Brain microvascular endothelial cell (primary cell): ENCODE measurements around the gene ZNF84.

ENCODE experiments used
- DNase-seq: peaks from one replicate; pipeline ENCODE4 v3.0.0-alpha.2; 2020
- H3K27ac ChIP-seq: fragments of 250-450 bp; sonication (Bioruptor Pico); 2 replicates; pipeline ENCODE4 v1.5.1; 2020; ENCODE audit warnings: mild to moderate bottlenecking, moderate library complexity
- H3K27me3 ChIP-seq: fragments of 250-450 bp; sonication (Bioruptor Pico); replicated peaks from 2 replicates; pipeline ENCODE4 v1.5.1; 2020; ENCODE audit warnings: mild to moderate bottlenecking
- H3K36me3 ChIP-seq: fragments of 250-450 bp; sonication (Bioruptor Pico); replicated peaks from 2 replicates; pipeline ENCODE4 v1.5.1; 2020; ENCODE audit warnings: mild to moderate bottlenecking
- H3K4me3 ChIP-seq: 2 replicates; pipeline ENCODE4 v1.5.1; 2011; ENCODE audit warnings: low read depth, mild to moderate bottlenecking, control low read depth, low read length, moderate library complexity
- CTCF ChIP-seq: IDR thresholded peaks from 2 replicates; pipeline ENCODE4 v1.5.1; 2011; ENCODE audit warnings: low read depth, mild to moderate bottlenecking, moderate library complexity, low read length, control low read depth, inconsistent platforms; ENCODE audit errors: missing control alignments
- in situ Hi-C: cut with HindIII; loops from 2 replicates; pipeline ENCODE4 v1.10.0; 2017; ENCODE audit warnings: low sequenced_read_pairs, low pct_ligation_motif_present

Gene ZNF84

GRCh38 chr12:133083345-133083744 lies 46.0 kb downstream of the ZNF84 start:
- in situ Hi-C loops, result no loop called here
- DNase-seq, result no peak
- H3K27ac ChIP-seq, result no peak overlapping the region
- TF ChIP-seq CTCF, result no peak
- peaks cover 55% of the 10 kb centered on the region for H3K36me3 ChIP-seq
- H3K27me3 ChIP-seq, result no peaks in the 10 kb centered on the region
- no peak overlapping the region for H3K4me3 ChIP-seq

GRCh38 chr12:133105620-133106019 lies 68.3 kb downstream of the ZNF84 start:
- DNase-seq, result no peak
- Histone ChIP-seq H3K4me3 (no peak overlapping the region), H3K27me3 (no peaks in the 10 kb centered on the region), H3K36me3 (peaks cover 53% of the 10 kb centered on the region), H3K27ac (no peak overlapping the region)
- in situ Hi-C loops, result no loop called here
- TF ChIP-seq CTCF, result no peak

GRCh38 chr12:133106253-133106652 lies 68.9 kb downstream of the ZNF84 start:
- no peak for TF ChIP-seq CTCF
- in situ Hi-C loops, result no loop called here
- Histone ChIP-seq H3K27me3 (no peaks in the 10 kb centered on the region), H3K27ac (no peak overlapping the region), H3K36me3 (peaks cover 49% of the 10 kb centered on the region), H3K4me3 (no peak overlapping the region)
- no peak for DNase-seq

DNA sequence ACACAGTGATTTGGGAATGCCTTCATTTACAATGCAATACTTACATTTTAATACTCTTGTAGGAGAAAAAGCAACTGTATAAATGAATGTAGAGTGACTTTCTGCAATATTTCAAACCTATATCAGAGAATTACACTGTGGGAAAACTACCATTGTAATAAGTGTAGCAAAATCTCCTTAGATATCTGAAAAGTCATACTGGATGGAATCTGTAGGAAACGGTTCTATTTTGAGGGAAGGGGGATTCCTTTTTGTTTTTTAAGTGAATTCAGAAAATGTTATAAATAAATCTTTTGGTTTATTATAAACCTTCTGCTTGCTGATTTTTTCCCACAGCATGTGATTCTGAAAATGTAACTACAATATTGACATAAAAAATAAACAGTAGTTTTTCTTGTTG lies 69.8 kb downstream of the ZNF84 start:
- Histone ChIP-seq H3K27ac (no peak overlapping the region), H3K36me3 (peaks cover 41% of the 10 kb centered on the region), H3K4me3 (no peak overlapping the region), H3K27me3 (no peaks in the 10 kb centered on the region)
- no peak for DNase-seq
- no peak for TF ChIP-seq CTCF
- in situ Hi-C loops, result no loop called here

DNA sequence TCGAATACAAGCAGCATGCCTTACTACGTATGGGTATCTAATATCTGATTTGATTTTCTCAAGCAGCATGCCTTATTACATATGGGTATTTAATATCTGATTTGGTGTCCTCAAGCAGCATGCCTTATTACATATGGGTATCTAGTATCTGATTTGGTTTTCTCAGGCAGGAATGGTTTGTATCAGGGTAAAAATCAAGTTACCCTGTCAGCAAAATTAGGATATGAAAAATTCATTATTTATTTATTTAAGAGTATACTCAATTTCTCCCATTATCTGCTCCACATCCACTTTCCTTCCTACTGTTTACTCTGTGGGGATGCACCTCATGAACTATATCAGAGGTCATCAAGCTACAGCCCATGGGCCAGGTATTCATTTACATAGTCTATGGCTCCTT lies 70.8 kb downstream of the ZNF84 start:
- no peak for TF ChIP-seq CTCF
- in situ Hi-C loops, result no loop called here
- H3K36me3 ChIP-seq, result peaks cover 33% of the 10 kb centered on the region
- no peak overlapping the region for H3K27ac ChIP-seq
- no peaks in the 10 kb centered on the region for H3K27me3 ChIP-seq
- DNase-seq, result no peak
- H3K4me3 ChIP-seq, result no peak overlapping the region
